ENCODE data around the gene PCDH9.

PCDH9 gene

GRCh38 chr13:67134417-67135129 lies 95.6 kb downstream of the PCDH9 start:
- TF ChIP-seq EZH2phosphoT487 (IDR thresholded peaks at IDR 0.05; ENCODE audit: low read depth), result no peak
- TF ChIP-seq, protein P1, sequence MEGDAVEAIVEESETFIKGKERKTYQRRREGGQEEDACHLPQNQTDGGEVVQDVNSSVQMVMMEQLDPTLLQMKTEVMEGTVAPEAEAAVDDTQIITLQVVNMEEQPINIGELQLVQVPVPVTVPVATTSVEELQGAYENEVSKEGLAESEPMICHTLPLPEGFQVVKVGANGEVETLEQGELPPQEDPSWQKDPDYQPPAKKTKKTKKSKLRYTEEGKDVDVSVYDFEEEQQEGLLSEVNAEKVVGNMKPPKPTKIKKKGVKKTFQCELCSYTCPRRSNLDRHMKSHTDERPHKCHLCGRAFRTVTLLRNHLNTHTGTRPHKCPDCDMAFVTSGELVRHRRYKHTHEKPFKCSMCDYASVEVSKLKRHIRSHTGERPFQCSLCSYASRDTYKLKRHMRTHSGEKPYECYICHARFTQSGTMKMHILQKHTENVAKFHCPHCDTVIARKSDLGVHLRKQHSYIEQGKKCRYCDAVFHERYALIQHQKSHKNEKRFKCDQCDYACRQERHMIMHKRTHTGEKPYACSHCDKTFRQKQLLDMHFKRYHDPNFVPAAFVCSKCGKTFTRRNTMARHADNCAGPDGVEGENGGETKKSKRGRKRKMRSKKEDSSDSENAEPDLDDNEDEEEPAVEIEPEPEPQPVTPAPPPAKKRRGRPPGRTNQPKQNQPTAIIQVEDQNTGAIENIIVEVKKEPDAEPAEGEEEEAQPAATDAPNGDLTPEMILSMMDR (IDR thresholded peaks at IDR 0.05; ENCODE audit: low read depth, low read length), result no peak
- Histone ChIP-seq H3K4me2 (ENCODE audit: low read length) (peak overlapping the region; percentile 49), H3K4me3 (ENCODE audit: low read length) (peak overlapping the region; percentile 52), H3K9ac (ENCODE audit: low read length) (peak overlapping the region; percentile 8; the same call in 1 of the 2 replicates), H3K79me2 (ENCODE audit: low read length) (no peaks in the 10 kb centered on the region), H4K20me1 (ENCODE audit: insufficient read depth, low read length) (no peaks in the 10 kb centered on the region), H2AFZ (ENCODE audit: low read depth, low read length) (peak overlapping the region; percentile 88), H3K4me1 (ENCODE audit: low read length) (no peaks in the 10 kb centered on the region), H3K27me3 (ENCODE audit: low read depth, low read length) (no peaks in the 10 kb centered on the region), H3K27ac (ENCODE audit: low read length) (no peak overlapping the region), H3K9me3 (ENCODE audit: insufficient read depth, low read length) (no peaks in the 10 kb centered on the region), H3K36me3 (replicated peaks; ENCODE audit: low read depth, low read length) (no peaks in the 10 kb centered on the region)

DNA sequence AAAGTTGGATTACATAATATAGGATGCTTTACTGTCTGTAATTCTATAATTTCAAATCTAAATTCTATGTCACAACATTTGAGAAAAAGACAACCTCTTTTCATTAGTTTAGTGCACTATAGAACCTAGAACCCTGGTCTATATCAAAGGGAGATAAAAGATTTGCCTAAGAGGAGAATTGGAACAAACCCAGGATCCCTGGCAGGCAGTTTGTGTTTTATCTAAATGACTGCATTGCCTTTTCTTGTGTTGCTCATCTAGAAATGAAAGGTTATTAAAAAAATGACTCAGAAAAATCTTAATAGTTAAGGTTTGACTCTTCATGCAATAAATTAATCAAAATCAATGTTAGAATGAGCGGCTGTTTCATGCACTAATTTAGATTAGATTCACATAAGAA lies 96.7 kb downstream of the PCDH9 start:
- Histone ChIP-seq H4K20me1 (ENCODE audit: insufficient read depth, low read length) (no peaks in the 10 kb centered on the region), H3K36me3 (replicated peaks; ENCODE audit: low read depth, low read length) (no peaks in the 10 kb centered on the region), H3K9ac (ENCODE audit: low read length) (no peak overlapping the region), H2AFZ (ENCODE audit: low read depth, low read length) (no peak overlapping the region), H3K4me3 (ENCODE audit: low read length) (no peak overlapping the region), H3K27ac (ENCODE audit: low read length) (no peak overlapping the region), H3K4me2 (ENCODE audit: low read length) (no peak overlapping the region), H3K9me3 (ENCODE audit: insufficient read depth, low read length) (no peaks in the 10 kb centered on the region), H3K79me2 (ENCODE audit: low read length) (no peaks in the 10 kb centered on the region), H3K4me1 (ENCODE audit: low read length) (no peaks in the 10 kb centered on the region), H3K27me3 (ENCODE audit: low read depth, low read length) (no peaks in the 10 kb centered on the region)
- no peak for TF ChIP-seq EZH2phosphoT487 (IDR thresholded peaks at IDR 0.05; ENCODE audit: low read depth)
- TF ChIP-seq, protein P1 (IDR thresholded peaks at IDR 0.05; ENCODE audit: low read depth, low read length), result no peak

DNA sequence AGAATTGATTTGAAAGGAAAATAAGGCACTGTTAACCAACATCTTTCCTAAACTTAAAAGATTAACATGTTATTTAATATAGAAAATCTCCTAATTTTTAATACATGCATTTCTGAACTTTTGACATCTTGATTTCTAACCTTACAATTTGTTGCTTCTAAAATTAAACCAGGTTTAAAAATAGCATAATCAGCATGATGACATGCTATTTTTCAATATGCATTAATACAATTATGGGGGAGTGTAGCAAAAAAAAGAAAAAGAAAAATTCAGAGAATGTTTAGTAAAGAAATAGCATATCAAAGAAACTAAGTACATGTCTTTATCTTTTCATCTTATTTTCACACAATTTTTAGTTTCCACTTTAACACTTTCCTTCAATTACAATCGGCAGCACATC lies 98.7 kb downstream of the PCDH9 start:
- no peak for TF ChIP-seq EZH2phosphoT487 (IDR thresholded peaks at IDR 0.05; ENCODE audit: low read depth)
- TF ChIP-seq, protein P1 (IDR thresholded peaks at IDR 0.05; ENCODE audit: low read depth, low read length), result no peak
- H4K20me1 ChIP-seq (ENCODE audit: insufficient read depth, low read length), result no peaks in the 10 kb centered on the region
- H2AFZ ChIP-seq (ENCODE audit: low read depth, low read length), result no peak overlapping the region

DNA sequence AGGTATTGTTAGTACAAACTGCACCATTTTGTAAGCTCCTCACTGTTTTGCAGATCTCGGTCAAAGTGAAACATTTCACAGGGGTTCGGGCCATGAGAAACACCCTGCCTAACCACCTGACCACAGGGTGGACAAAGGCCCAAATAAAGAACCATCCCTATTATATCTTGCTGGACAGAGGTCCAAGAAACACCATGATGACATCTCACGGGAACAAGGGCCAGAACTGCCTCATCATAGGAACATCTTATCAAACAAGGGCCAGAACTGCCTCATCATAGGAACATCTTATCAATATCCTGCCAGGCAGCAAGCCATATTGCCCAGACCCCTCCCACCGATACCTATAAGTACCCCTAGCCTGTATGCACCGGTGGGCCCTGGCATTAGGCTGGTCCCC lies 99.7 kb downstream of the PCDH9 start:
- no peak overlapping the region for H2AFZ ChIP-seq (ENCODE audit: low read depth, low read length)
- no peak overlapping the region for H3K9ac ChIP-seq (ENCODE audit: low read length)
- H4K20me1 ChIP-seq (ENCODE audit: insufficient read depth, low read length), result no peaks in the 10 kb centered on the region
- no peaks in the 10 kb centered on the region for H3K36me3 ChIP-seq (replicated peaks; ENCODE audit: low read depth, low read length)
- H3K27ac ChIP-seq (ENCODE audit: low read length), result no peak overlapping the region
- TF ChIP-seq, protein P1 (IDR thresholded peaks at IDR 0.05; ENCODE audit: low read depth, low read length), result no peak
- no peak for TF ChIP-seq EZH2phosphoT487 (IDR thresholded peaks at IDR 0.05; ENCODE audit: low read depth)
- H3K9me3 ChIP-seq (ENCODE audit: insufficient read depth, low read length), result no peaks in the 10 kb centered on the region
- H3K27me3 ChIP-seq (ENCODE audit: low read depth, low read length), result no peaks in the 10 kb centered on the region
- no peaks in the 10 kb centered on the region for H3K4me1 ChIP-seq (ENCODE audit: low read length)
- H3K79me2 ChIP-seq (ENCODE audit: low read length), result no peaks in the 10 kb centered on the region
- H3K4me3 ChIP-seq (ENCODE audit: low read length), result no peak overlapping the region
- H3K4me2 ChIP-seq (ENCODE audit: low read length), result no peak overlapping the region

More for the DNA sequence above, 98.7 kb downstream of the PCDH9 start:
- Histone ChIP-seq H3K4me2 (ENCODE audit: low read length) (no peak overlapping the region), H3K4me3 (ENCODE audit: low read length) (no peak overlapping the region), H3K9ac (ENCODE audit: low read length) (no peak overlapping the region), H3K79me2 (ENCODE audit: low read length) (no peaks in the 10 kb centered on the region), H3K9me3 (ENCODE audit: insufficient read depth, low read length) (no peaks in the 10 kb centered on the region), H3K36me3 (replicated peaks; ENCODE audit: low read depth, low read length) (no peaks in the 10 kb centered on the region), H3K4me1 (ENCODE audit: low read length) (no peaks in the 10 kb centered on the region), H3K27ac (ENCODE audit: low read length) (no peak overlapping the region), H3K27me3 (ENCODE audit: low read depth, low read length) (no peaks in the 10 kb centered on the region)

All from OCI-LY3 (cell line).